Measurements from ENCODE around the gene CDC42BPA. TPM values are rescaled to one million over a fixed set of nuclear protein-coding genes. Genes with fewer than 3 reads are reported as not detected.
A peak's percentile ranks its signal among the peaks of the same experiment; 100 is the strongest.
"Not testable (repeated sequence)": the region's sequence is repeated elsewhere in the genome, so short reads cannot be mapped to it uniquely, and the experiment has no call there.

CDC42BPA gene
- total RNA-seq, 2 donors from 2014 or later: 46.2 to 49.9 TPM

- DNase-seq: no peak
- no peak for ATAC-seq
- intact Hi-C loops (cut with DNase I, micrococcal nuclease): no loop called here
These were observed 259.2 kb downstream of the CDC42BPA start for GRCh38 chr1:227059076-227059475.

GRCh38 chr1:227058321-227058751 is 260.0 kb downstream of the CDC42BPA start:
- DNase-seq: no peak
- intact Hi-C loops (cut with DNase I, micrococcal nuclease): no loop called here
- ATAC-seq: no peak

- DNase-seq (no peak), ATAC-seq (no peak)
- intact Hi-C loops (cut with DNase I, micrococcal nuclease): no loop called here
These were observed 269.0 kb downstream of the CDC42BPA start for GRCh38 chr1:227049253-227049652.

- ATAC-seq: no peak
- intact Hi-C loops (cut with DNase I, micrococcal nuclease): no loop called here
- DNase-seq: no peak
These were observed 274.5 kb downstream of the CDC42BPA start for GRCh38 chr1:227043755-227044154.

DNA sequence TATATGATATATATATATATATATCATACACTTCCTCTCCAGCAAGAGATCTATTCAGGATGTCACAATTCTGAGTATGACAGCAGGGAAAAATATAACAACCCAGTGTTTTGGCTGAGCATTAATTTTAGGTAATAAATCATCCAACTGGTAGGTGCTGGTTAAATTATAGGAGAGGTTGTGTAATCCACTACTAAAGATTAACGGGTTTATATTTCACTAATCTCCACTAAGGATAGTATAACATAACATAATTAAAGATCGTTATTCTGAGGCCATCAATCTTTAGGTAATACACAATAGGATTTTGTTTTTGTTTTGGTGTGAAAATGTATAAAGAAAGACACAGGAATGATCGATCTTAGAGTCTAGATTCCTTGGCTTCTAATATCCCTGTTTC is 276.0 kb downstream of the CDC42BPA start:
- ATAC-seq (no peak), DNase-seq (no peak)
- intact Hi-C loops (cut with DNase I, micrococcal nuclease): no loop called here

DNA sequence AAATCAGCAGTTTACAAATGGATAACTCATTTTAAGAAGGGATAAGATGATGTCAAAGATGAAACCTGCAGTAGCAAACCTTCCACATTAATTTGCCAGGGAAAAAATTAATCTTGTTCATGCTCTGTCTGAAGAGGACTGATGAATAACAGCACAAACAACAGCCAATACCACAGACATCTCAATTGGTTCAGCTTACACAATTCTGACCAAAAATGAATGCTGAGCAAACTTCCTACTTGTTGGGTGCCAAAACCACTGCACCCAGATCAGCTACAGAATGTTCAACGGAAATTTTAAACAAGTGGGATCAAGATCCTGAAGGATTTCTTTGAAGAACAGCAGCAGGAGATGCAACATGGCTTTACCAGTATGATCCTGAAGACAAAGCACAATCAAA is 279.9 kb downstream of the CDC42BPA start:
- no peak for DNase-seq
- no peak for ATAC-seq
- intact Hi-C loops (cut with DNase I, micrococcal nuclease): no loop called here

DNA sequence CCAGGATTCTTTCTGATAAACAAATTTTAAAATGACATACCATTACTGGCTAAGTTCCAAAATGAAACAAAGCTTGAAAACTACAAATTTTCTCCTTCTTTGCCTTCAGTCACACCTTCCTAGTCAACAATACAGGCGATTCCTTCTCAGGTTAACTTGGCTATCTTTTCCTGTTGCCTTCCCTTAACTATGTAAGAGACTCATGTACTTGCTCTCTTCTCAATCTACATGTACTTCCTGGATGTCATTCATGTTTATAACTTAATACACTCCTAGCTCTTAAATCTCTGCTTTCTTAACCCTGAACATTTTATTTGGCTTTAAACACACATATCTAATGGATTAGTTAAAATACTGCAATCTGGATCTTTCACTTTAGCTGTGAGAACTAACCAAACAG is 281.2 kb downstream of the CDC42BPA start:
- intact Hi-C loops (cut with DNase I, micrococcal nuclease): no loop called here
- ATAC-seq (peak; percentile 79), DNase-seq (no peak)

DNA sequence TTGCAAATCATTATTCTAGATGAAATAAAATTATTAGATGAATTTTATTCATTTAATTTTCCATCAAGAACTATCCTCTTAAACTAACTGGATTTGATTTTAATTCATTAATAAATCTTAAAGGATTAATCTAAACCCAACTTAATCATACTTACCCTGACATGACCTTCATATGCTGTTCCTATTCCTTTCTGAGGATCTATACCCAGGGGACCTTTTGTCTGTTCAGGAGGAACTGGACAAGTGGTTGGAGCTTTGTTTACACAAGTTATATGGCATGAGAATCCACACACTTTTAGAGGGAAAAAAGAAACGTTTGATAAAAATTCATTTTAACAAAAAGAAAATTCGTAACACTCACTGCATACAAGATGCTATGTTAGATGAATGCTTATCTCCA is 283.0 kb downstream of the CDC42BPA start:
- no peak for ATAC-seq
- DNase-seq: no peak
- intact Hi-C loops (cut with DNase I, micrococcal nuclease): no loop called here

- DNase-seq (no peak), ATAC-seq (no peak)
- intact Hi-C loops (cut with DNase I, micrococcal nuclease): no loop called here
These were observed 284.4 kb downstream of the CDC42BPA start for GRCh38 chr1:227033880-227034279.

GRCh38 chr1:227032396-227032795 is 285.9 kb downstream of the CDC42BPA start:
- no peak for DNase-seq
- intact Hi-C loops (cut with DNase I, micrococcal nuclease): no loop called here

DNA sequence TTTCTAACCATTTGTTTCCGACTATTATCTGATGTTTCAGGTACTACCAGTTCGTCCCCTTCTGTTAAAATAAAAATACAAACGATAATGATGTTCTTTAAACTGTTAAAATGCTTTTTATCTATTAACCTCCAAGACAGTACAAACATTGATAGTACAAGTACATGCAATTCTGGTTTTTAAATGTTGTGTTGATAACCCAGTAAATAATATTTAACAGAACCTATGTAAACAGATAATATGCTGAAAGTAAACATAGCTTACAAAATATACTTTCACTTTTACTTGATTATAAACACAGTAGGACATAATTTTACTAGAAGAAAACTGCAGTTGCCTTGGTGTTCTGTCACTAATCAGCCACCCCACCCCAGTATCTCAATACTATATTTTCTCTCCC is 301.3 kb downstream of the CDC42BPA start:
- DNase-seq: no peak
- intact Hi-C loops (cut with DNase I, micrococcal nuclease): no loop called here
- no peak for ATAC-seq

More at GRCh38 chr1:227032396-227032795, 285.9 kb downstream of the CDC42BPA start:
- no peak for ATAC-seq

DNA sequence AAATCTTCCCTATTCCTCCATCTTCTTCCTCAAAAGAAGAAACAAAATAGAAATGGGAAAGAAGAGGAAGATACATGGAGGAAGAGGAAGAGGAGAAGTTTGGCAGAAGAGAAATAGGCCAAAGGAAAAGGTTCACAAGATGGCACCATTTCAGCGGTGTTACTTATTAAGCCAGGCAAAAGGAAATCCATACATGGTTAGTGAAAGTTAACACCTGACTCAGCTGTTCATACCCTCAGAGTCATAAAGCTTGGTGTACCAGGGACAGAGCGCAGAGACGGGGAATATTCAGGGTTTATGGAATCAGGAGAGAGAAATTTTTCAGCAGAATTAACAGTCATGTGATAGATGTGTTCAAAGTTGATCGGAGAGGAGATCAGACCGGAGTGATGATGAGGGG is 307.6 kb downstream of the CDC42BPA start:
- no peak for DNase-seq
- ATAC-seq: peak; percentile 100
- intact Hi-C loops (cut with DNase I, micrococcal nuclease): no loop called here

- no peak for ATAC-seq
- intact Hi-C loops (cut with DNase I, micrococcal nuclease): no loop called here
These were observed 308.4 kb downstream of the CDC42BPA start for GRCh38 chr1:227009937-227010336.

DNA sequence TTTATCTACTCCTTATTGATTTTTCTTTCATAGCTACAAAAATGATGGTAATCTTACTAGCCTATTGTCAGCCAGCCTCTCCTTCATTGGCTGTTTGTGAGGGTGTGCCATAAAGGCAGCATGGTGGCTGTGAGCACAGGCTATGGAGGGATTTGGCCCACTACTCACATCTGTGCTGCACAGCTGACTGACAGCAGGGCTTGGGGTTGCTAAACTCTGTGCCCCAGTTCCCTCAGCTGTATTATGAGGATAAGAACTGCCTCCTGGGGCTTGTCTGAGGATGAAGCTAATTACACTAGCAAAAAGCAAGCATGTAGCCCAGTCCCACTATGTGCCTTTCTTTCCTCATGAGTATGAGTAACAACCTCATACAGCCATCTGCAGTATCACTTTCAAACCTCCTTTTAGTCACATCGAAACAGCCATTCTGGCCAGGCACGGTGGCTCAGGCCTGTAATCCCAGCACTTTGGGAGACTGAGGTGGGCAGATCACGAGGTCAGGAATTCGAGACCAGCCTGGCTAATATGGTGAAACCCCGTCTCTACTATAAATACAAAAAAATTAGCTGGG is 312.0 kb downstream of the CDC42BPA start:
- intact Hi-C loops (cut with DNase I, micrococcal nuclease): no loop called here
- ATAC-seq (no peak), DNase-seq (no peak)

More at GRCh38 chr1:227009937-227010336, 308.4 kb downstream of the CDC42BPA start:
- no peak for DNase-seq

- intact Hi-C loops (cut with DNase I, micrococcal nuclease): no loop called here
- DNase-seq (no peak), ATAC-seq (no peak)
These were observed 313.5 kb downstream of the CDC42BPA start for GRCh38 chr1:227004796-227005195.

DNA sequence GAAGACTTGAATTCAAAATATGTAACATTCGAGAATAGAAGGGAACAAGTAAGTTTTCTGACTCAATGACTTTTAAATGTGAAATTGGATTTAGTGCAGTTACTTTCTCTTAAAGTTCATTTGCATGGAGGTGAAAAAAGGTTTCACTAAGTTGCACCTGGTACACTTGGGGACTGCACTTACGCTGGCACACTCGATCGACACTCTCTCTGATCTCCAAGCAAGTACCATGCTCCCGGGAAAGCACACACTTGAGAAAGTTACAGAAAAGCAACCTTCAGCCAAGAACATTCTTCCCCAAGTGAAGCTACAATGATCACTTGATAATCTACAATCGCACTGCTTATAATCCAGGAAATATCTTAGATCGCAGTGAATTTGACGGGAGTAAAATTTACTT is 315.1 kb downstream of the CDC42BPA start:
- intact Hi-C loops (cut with DNase I, micrococcal nuclease): no loop called here
- ATAC-seq (no peak), DNase-seq (no peak)

DNA sequence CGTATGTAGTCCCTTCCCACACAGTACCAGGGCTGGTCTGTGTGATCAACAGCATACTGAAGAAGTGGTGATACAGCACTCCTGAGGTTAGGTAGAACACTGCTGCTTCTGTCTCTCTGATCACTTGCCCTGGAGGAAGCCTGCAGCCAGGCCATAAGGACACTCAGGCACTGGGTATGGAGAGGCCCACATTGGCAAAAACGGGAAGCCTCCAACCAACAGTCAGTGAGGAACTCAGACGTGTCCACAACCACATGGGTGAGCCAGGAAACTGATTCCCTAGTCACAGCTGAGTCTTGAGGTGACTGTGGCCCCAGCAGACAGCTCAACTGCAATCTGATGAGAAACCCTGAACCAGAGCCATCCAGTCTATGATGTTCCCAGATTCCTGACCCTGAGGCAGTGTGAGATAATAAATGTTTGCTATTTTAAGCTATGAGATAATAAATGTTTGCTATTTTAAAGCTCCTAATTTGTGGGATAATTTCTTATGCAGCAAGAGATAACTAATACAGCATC is 315.7 kb downstream of the CDC42BPA start:
- DNase-seq (no peak), ATAC-seq (no peak)
- intact Hi-C loops (cut with DNase I, micrococcal nuclease): no loop called here

DNA sequence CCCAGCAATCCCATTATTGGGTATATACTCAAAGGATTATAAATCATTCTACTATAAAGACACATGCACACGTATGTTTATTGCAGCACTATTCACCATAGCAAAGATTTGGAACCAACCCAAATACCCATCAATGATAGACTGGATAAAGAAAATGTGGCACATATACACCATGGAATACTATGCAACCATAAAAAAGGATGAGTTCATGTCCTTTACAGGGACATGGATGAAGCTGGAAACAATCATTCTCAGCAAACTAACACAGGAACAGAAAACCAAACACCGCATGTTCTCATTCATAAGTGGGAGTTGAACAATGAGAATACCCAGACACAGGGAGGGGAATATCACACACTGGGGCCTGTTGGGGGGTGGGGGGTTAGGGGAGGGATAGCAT is 318.7 kb downstream of the CDC42BPA start:
- intact Hi-C loops (cut with DNase I, micrococcal nuclease); DNase-seq; ATAC-seq: not testable (repeated sequence)

GRCh38 chr1:226995365-226996332 is 322.6 kb downstream of the CDC42BPA start:
- DNase-seq (no peak), ATAC-seq (no peak)
- intact Hi-C loops (cut with DNase I, micrococcal nuclease): no loop called here
